Measurements from ENCODE around the gene POU2F3. TPM values are rescaled to one million over a fixed set of nuclear protein-coding genes. Genes with fewer than 3 reads are reported as not detected.
A peak's percentile ranks its signal among the peaks of the same experiment; 100 is the strongest.

Gene POU2F3
- total and polyA plus RNA-seq, 2 of the 13 experiments (the other 11 are each of a cell fraction or from before 2014, with no cell fraction given) = not detected

GRCh38 chr11:120208001-120208441, 31.9 kb upstream of the POU2F3 start (continued):
- TF ChIP-seq PRDM10 (CRISPR knock-in tag; IDR thresholded peaks at IDR 0.05; ENCODE audit: low read depth) (0 out of 2 replicates have a peak, but pooled peaks have one; percentile 46), PAF1 (CRISPR knock-in tag; IDR thresholded peaks at IDR 0.05) (no peak), ZNF562 (CRISPR knock-in tag; IDR thresholded peaks at IDR 0.05; ENCODE audit: borderline replicate concordance) (no peak), ZNF792 (CRISPR knock-in tag; IDR thresholded peaks at IDR 0.05) (peak; percentile 47; the same call in 1 of the 2 replicates), REPIN1 (CRISPR knock-in tag; IDR thresholded peaks at IDR 0.05; ENCODE audit: borderline replicate concordance, low read depth) (peak; percentile 29; the same call in 1 of the 2 replicates), NR2F6 (IDR thresholded peaks at IDR 0.05) (peak; percentile 26; the same call in 1 of the 2 replicates), NR2F6 (CRISPR knock-in tag; IDR thresholded peaks at IDR 0.05) (peak; percentile 47), ZFP1 (CRISPR knock-in tag; IDR thresholded peaks at IDR 0.05) (peak; percentile 32; the same call in 1 of the 2 replicates), PPARG (CRISPR knock-in tag; conservative IDR thresholded peaks at IDR 0.05) (0 out of 2 replicates have a peak, but pooled peaks have one; percentile 14), ZNF800 (CRISPR knock-in tag; IDR thresholded peaks at IDR 0.05) (0 out of 2 replicates have a peak, but pooled peaks have one; percentile 46), RFX1 (IDR thresholded peaks at IDR 0.05) (no peak), ZNF761 (CRISPR knock-in tag; conservative IDR thresholded peaks at IDR 0.05) (peak; percentile 74; the same call in 1 of the 2 replicates), MAZ (IDR thresholded peaks at IDR 0.05; ENCODE audit: borderline replicate concordance, low read depth, low read length) (no peak), MAZ (CRISPR knock-in tag; IDR thresholded peaks at IDR 0.05; ENCODE audit: low read depth) (peak; percentile 35; the same call in 1 of the 2 replicates), ZMYM3 (CRISPR knock-in tag; IDR thresholded peaks at IDR 0.05) (peak; percentile 13; the same call in 1 of the 2 replicates), ZKSCAN8 (CRISPR knock-in tag; IDR thresholded peaks at IDR 0.05; ENCODE audit: borderline replicate concordance) (peak; percentile 47; the same call in 1 of the 2 replicates)
- TF ChIP-seq, protein P1, sequence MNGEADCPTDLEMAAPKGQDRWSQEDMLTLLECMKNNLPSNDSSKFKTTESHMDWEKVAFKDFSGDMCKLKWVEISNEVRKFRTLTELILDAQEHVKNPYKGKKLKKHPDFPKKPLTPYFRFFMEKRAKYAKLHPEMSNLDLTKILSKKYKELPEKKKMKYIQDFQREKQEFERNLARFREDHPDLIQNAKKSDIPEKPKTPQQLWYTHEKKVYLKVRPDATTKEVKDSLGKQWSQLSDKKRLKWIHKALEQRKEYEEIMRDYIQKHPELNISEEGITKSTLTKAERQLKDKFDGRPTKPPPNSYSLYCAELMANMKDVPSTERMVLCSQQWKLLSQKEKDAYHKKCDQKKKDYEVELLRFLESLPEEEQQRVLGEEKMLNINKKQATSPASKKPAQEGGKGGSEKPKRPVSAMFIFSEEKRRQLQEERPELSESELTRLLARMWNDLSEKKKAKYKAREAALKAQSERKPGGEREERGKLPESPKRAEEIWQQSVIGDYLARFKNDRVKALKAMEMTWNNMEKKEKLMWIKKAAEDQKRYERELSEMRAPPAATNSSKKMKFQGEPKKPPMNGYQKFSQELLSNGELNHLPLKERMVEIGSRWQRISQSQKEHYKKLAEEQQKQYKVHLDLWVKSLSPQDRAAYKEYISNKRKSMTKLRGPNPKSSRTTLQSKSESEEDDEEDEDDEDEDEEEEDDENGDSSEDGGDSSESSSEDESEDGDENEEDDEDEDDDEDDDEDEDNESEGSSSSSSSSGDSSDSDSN (CRISPR knock-in tag; IDR thresholded peaks at IDR 0.05) = peak; percentile 78
- TF ChIP-seq, protein P2, sequence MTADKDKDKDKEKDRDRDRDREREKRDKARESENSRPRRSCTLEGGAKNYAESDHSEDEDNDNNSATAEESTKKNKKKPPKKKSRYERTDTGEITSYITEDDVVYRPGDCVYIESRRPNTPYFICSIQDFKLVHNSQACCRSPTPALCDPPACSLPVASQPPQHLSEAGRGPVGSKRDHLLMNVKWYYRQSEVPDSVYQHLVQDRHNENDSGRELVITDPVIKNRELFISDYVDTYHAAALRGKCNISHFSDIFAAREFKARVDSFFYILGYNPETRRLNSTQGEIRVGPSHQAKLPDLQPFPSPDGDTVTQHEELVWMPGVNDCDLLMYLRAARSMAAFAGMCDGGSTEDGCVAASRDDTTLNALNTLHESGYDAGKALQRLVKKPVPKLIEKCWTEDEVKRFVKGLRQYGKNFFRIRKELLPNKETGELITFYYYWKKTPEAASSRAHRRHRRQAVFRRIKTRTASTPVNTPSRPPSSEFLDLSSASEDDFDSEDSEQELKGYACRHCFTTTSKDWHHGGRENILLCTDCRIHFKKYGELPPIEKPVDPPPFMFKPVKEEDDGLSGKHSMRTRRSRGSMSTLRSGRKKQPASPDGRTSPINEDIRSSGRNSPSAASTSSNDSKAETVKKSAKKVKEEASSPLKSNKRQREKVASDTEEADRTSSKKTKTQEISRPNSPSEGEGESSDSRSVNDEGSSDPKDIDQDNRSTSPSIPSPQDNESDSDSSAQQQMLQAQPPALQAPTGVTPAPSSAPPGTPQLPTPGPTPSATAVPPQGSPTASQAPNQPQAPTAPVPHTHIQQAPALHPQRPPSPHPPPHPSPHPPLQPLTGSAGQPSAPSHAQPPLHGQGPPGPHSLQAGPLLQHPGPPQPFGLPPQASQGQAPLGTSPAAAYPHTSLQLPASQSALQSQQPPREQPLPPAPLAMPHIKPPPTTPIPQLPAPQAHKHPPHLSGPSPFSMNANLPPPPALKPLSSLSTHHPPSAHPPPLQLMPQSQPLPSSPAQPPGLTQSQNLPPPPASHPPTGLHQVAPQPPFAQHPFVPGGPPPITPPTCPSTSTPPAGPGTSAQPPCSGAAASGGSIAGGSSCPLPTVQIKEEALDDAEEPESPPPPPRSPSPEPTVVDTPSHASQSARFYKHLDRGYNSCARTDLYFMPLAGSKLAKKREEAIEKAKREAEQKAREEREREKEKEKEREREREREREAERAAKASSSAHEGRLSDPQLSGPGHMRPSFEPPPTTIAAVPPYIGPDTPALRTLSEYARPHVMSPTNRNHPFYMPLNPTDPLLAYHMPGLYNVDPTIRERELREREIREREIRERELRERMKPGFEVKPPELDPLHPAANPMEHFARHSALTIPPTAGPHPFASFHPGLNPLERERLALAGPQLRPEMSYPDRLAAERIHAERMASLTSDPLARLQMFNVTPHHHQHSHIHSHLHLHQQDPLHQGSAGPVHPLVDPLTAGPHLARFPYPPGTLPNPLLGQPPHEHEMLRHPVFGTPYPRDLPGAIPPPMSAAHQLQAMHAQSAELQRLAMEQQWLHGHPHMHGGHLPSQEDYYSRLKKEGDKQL (CRISPR knock-in tag; IDR thresholded peaks at IDR 0.05; ENCODE audit: low read depth) = no peak
